ENCODE results near the gene FAM177B. TPM values are rescaled to one million over a fixed set of nuclear protein-coding genes. Genes with fewer than 3 reads are reported as not detected.

Gene FAM177B
- total and polyA plus RNA-seq, 4 donors, result 0.09 to 0.17 TPM; not detected in 2

DNA sequence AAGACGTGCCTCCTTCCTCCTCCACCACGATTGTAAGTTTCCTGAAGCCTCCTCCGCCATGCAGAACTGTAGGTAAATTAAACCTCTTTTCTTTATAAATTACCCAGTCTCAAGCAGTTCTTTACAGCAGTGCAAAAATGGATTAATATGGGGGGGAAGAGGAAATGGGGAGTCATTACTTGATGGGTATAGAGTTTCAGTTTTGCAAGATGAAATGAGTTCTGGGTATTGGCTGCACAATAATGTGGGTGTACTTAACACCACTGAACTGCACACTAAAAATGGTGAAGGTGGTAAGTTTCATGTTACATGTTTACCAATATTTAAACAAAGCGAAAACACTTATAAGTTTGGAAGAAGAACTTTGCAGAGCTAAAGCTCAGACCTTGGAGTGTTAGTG lies 53.5 kb downstream of the FAM177B start:
- Histone ChIP-seq H3K9me3 (ENCODE audit: control insufficient read depth in 4 of 4, low read length in 3 of 4) (no peaks in the 10 kb centered on the region), H3K9ac (ENCODE audit: low read depth in 1 of 2, low read length in 2 of 2) (no peak overlapping the region), H3K27me3 (ENCODE audit: control insufficient read depth in 4 of 4, insufficient read depth in 4 of 4, low read length in 3 of 4) (no peaks in the 10 kb centered on the region), H3K27ac (ENCODE audit: low read depth in 1 of 2, low read length in 2 of 2) (no peak overlapping the region), H3K4me1 (ENCODE audit: control insufficient read depth in 4 of 4, insufficient read depth in 4 of 4, low read length in 3 of 4) (peaks cover 2 to 4% (median 3%) of the 10 kb centered on the region in 4 donors), H3K36me3 (ENCODE audit: control insufficient read depth in 4 of 4, insufficient read depth in 3 of 4, low read depth in 1 of 4, low read length in 3 of 4) (no peaks in the 10 kb centered on the region), H3K4me3 (ENCODE audit: low read depth in 1 of 3, low read length in 3 of 3) (no peak overlapping the region)
- TF ChIP-seq, protein P1, sequence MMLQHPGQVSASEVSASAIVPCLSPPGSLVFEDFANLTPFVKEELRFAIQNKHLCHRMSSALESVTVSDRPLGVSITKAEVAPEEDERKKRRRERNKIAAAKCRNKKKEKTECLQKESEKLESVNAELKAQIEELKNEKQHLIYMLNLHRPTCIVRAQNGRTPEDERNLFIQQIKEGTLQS (IDR thresholded peaks at IDR 0.05), result no peak
- TF ChIP-seq, protein P2, sequence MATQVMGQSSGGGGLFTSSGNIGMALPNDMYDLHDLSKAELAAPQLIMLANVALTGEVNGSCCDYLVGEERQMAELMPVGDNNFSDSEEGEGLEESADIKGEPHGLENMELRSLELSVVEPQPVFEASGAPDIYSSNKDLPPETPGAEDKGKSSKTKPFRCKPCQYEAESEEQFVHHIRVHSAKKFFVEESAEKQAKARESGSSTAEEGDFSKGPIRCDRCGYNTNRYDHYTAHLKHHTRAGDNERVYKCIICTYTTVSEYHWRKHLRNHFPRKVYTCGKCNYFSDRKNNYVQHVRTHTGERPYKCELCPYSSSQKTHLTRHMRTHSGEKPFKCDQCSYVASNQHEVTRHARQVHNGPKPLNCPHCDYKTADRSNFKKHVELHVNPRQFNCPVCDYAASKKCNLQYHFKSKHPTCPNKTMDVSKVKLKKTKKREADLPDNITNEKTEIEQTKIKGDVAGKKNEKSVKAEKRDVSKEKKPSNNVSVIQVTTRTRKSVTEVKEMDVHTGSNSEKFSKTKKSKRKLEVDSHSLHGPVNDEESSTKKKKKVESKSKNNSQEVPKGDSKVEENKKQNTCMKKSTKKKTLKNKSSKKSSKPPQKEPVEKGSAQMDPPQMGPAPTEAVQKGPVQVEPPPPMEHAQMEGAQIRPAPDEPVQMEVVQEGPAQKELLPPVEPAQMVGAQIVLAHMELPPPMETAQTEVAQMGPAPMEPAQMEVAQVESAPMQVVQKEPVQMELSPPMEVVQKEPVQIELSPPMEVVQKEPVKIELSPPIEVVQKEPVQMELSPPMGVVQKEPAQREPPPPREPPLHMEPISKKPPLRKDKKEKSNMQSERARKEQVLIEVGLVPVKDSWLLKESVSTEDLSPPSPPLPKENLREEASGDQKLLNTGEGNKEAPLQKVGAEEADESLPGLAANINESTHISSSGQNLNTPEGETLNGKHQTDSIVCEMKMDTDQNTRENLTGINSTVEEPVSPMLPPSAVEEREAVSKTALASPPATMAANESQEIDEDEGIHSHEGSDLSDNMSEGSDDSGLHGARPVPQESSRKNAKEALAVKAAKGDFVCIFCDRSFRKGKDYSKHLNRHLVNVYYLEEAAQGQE (IDR thresholded peaks at IDR 0.05), result no peak
- TF ChIP-seq FOXA1 (IDR thresholded peaks at IDR 0.05), result no peak
- TF ChIP-seq HNF4G (IDR thresholded peaks at IDR 0.05), result no peak
- no peak for TF ChIP-seq JUND (IDR thresholded peaks at IDR 0.05)
- TF ChIP-seq, protein P3, sequence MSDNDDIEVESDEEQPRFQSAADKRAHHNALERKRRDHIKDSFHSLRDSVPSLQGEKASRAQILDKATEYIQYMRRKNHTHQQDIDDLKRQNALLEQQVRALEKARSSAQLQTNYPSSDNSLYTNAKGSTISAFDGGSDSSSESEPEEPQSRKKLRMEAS (IDR thresholded peaks at IDR 0.05), result no peak
- no peak for TF ChIP-seq TAF1 (conservative IDR thresholded peaks at IDR 0.05)
- TF ChIP-seq FOXA2 (IDR thresholded peaks at IDR 0.05), result no peak
- TF ChIP-seq SP1 (IDR thresholded peaks at IDR 0.05), result no peak
- TF ChIP-seq HNF4A (conservative IDR thresholded peaks at IDR 0.05), result no peak
- no peak for TF ChIP-seq NR2F2 (IDR thresholded peaks at IDR 0.05)
- TF ChIP-seq RAD21 (IDR thresholded peaks at IDR 0.05), result no peak
- 89% methylated on average over 4 of the region's 4 CpGs for WGBS
- no peak for DNase-seq (ENCODE audit: low spot score)

DNA sequence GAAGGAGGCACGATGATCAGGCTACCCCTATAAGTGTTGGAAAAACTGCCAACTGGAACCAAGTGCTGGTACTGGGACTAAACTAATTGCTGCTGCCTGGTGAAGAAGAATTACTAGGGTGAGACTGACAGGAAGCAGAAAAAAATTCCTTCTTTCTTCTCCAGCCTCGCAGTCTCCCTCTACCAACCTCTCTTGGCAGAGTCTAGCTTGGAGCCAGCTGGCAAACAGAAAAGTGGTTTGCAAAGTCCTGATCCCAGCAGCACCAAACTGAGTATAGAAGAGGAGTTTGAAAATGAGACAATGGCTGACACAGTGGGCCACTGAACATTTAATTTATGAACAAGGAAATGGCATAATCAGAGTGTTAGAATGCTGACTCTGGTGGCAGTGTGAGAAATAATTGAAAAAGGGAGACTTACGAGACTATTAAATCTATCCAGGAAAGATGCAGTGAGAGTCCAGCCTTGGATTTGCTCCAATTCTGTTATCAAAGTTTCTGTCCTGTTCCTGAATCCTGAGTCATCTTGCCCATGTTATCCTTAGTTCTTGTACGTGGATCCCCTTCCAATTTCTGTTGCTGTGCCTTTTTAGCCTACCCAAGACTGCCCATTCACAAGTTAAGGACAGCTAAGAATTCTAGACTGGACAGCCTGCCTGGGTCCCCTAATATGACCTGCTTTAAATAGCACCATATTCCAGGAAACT lies 54.2 kb downstream of the FAM177B start:
- H3K9me3 ChIP-seq (ENCODE audit: control insufficient read depth in 4 of 4, low read length in 3 of 4), result no peaks in the 10 kb centered on the region
- 60% methylated on average over 4 of the region's 4 CpGs for WGBS
- H3K27ac ChIP-seq (ENCODE audit: low read depth in 1 of 2, low read length in 2 of 2), result no peak overlapping the region
- H3K4me3 ChIP-seq (ENCODE audit: low read depth in 1 of 3, low read length in 3 of 3), result no peak overlapping the region
- no peak for DNase-seq (ENCODE audit: low spot score)
- H3K4me1 ChIP-seq (ENCODE audit: control insufficient read depth in 4 of 4, insufficient read depth in 4 of 4, low read length in 3 of 4), result peaks cover 2 to 4% (median 3%) of the 10 kb centered on the region in 4 donors
- no peaks in the 10 kb centered on the region for H3K27me3 ChIP-seq (ENCODE audit: control insufficient read depth in 4 of 4, insufficient read depth in 4 of 4, low read length in 3 of 4)
- H3K9ac ChIP-seq (ENCODE audit: low read depth in 1 of 2, low read length in 2 of 2), result no peak overlapping the region
- no peaks in the 10 kb centered on the region for H3K36me3 ChIP-seq (ENCODE audit: control insufficient read depth in 4 of 4, insufficient read depth in 3 of 4, low read depth in 1 of 4, low read length in 3 of 4)
- TF ChIP-seq, protein P1 (IDR thresholded peaks at IDR 0.05), result no peak
- TF ChIP-seq SP1 (IDR thresholded peaks at IDR 0.05), result no peak
- TF ChIP-seq FOXA1 (IDR thresholded peaks at IDR 0.05), result no peak
- TF ChIP-seq, protein P2 (IDR thresholded peaks at IDR 0.05), result no peak

Data from liver (tissue), 9 donors.